A673 (cell line): ENCODE results near the gene RAB3A. TPM values are rescaled to one million over a fixed set of nuclear protein-coding genes. Genes with fewer than 3 reads are reported as not detected.
"Not testable (repeated sequence)": the region's sequence is repeated elsewhere in the genome, so short reads cannot be mapped to it uniquely, and the experiment has no call there.

Experiments used
- BruUV-seq: library from RNA; stranded (reverse); fragments of 400-500 nt; replicated peaks from 2 replicates; lab custom pipeline; 2021; lab: Mats Ljungman, UMichigan
- CTCF ChIA-PET: fragments of 300-600 bp; sonication (Branson Sonifier 250); formaldehyde crosslinking; loops from one replicate; lab custom pipeline; 2022; ENCODE audit warnings: antibody characterized with exemption; lab: Charles Lee
- POLR2A ChIA-PET: fragments of 300-600 bp; sonication (Branson Sonifier 250); formaldehyde crosslinking; loops from one replicate; lab custom pipeline; 2022; ENCODE audit warnings: antibody characterized with exemption; ENCODE audit not compliant: low non-redundant PET; lab: Charles Lee
- DNase-seq: peaks from one replicate; pipeline ENCODE4 v3.0.0-alpha.2; 2015; ENCODE audit warnings: low spot score
- H3K27ac ChIP-seq: fragments of 200-600 bp; sonication (generic); 2 replicates; pipeline ENCODE4 v1.5.1; 2016; ENCODE audit warnings: mixed run types, low read depth, mild to moderate bottlenecking, mixed read lengths, antibody characterized with exemption, low read length; ENCODE audit not compliant: poor library complexity, severe bottlenecking
- H3K27me3 ChIP-seq: fragments of 200-600 bp; sonication (generic); replicated peaks from 2 replicates; pipeline ENCODE4 v1.6.1; 2017; ENCODE audit warnings: mixed run types, low read depth, mild to moderate bottlenecking, mixed read lengths, antibody characterized with exemption, low read length; ENCODE audit not compliant: insufficient read depth, poor library complexity
- H3K36me3 ChIP-seq: fragments of 200-600 bp; sonication (generic); 2 replicates; pipeline ENCODE4 v1.6.1; 2016; ENCODE audit warnings: mixed run types, mild to moderate bottlenecking, mixed read lengths, antibody characterized with exemption, low read length; ENCODE audit not compliant: insufficient read depth, poor library complexity, severe bottlenecking
- H3K4me1 ChIP-seq: fragments of 200-600 bp; sonication (generic); 2 replicates; pipeline ENCODE4 v1.6.1; 2017; ENCODE audit warnings: mixed run types, mild to moderate bottlenecking, mixed read lengths, antibody characterized with exemption, low read length; ENCODE audit not compliant: insufficient read depth, poor library complexity, severe bottlenecking
- H3K4me3 ChIP-seq: fragments of 200-600 bp; sonication (generic); 2 replicates; pipeline ENCODE4 v1.5.1; 2016; ENCODE audit warnings: low read depth, mixed run types, mild to moderate bottlenecking, mixed read lengths, low read length; ENCODE audit not compliant: poor library complexity, severe bottlenecking
- H3K9me3 ChIP-seq: fragments of 200-600 bp; sonication (generic); 2 replicates; pipeline ENCODE4 v1.6.1; 2016; ENCODE audit warnings: mixed run types, low read depth, mild to moderate bottlenecking, mixed read lengths, antibody characterized with exemption, low read length; ENCODE audit not compliant: poor library complexity, severe bottlenecking
- CTCF ChIP-seq: fragments of 300-800, 200-600 bp; sonication (generic); conservative IDR thresholded peaks from 2 replicates; pipeline ENCODE4 v1.5.1; 2017; ENCODE audit warnings: low read depth, mild to moderate bottlenecking, antibody characterized with exemption, low read length, moderate library complexity, mixed read lengths
- EZH2 ChIP-seq: fragments of 200-600 bp; sonication (generic); IDR thresholded peaks from 2 replicates; pipeline ENCODE4 v1.6.1; 2017; ENCODE audit warnings: borderline replicate concordance, low read depth, mild to moderate bottlenecking, mixed read lengths, antibody characterized with exemption, low read length; ENCODE audit not compliant: poor library complexity, severe bottlenecking
- intact Hi-C: fragments of 100-400 bp; cut with micrococcal nuclease; formaldehyde crosslinking; loops from one replicate; pipeline ENCODE4 v1.10.0; 2022; ENCODE audit not compliant: unreplicated experiment
- total RNA-seq: library from RNA; stranded (reverse); gene quantifications from 2 replicates; pipeline ENCODE4 v1.2.3, GENCODE V29; 2021

RAB3A gene
- total RNA-seq, 1 experiment from 2014 or later = 2.9 TPM

- Histone ChIP-seq H3K36me3 (no peaks in the 10 kb centered on the region), H3K4me3 (no peak overlapping the region), H3K4me1 (no peaks in the 10 kb centered on the region), H3K27me3 (no peaks in the 10 kb centered on the region), H3K9me3 (no peaks in the 10 kb centered on the region), H3K27ac (no peak overlapping the region)
- BruUV-seq = no TSS peak
- no peak for DNase-seq
- ChIA-PET POLR2A (interaction anchor here (0.7 kb wide), 1 partner anchor 236 kb away, joined by 7 read pairs; no protein-coding TSS in a partner anchor), CTCF (interaction anchor here (0.6 kb wide), 1 partner anchor 31 kb away, joined by 4 read pairs; no protein-coding TSS in a partner anchor)
- no peak for TF ChIP-seq CTCF
- no peak for TF ChIP-seq EZH2
- intact Hi-C loops = no loop called here
Measured at GRCh38 chr19:18214779-18215433, 11.1 kb upstream of the RAB3A start.

- BruUV-seq = no TSS peak
- Histone ChIP-seq H3K36me3 (no peaks in the 10 kb centered on the region), H3K27me3 (no peaks in the 10 kb centered on the region), H3K4me3 (no peak overlapping the region), H3K27ac (no peak overlapping the region), H3K9me3 (no peaks in the 10 kb centered on the region), H3K4me1 (no peaks in the 10 kb centered on the region)
- CTCF ChIA-PET = no interaction called here
- TF ChIP-seq CTCF (no peak), EZH2 (no peak)
- POLR2A ChIA-PET = no interaction called here
- intact Hi-C loops = no loop called here
- no peak for DNase-seq
Measured at GRCh38 chr19:18211683-18212082, 7.8 kb upstream of the RAB3A start.

- POLR2A ChIA-PET = not testable (repeated sequence)
Measured at GRCh38 chr19:18209912-18210311, 6.1 kb upstream of the RAB3A start.

More at GRCh38 chr19:18209912-18210311, 6.1 kb upstream of the RAB3A start:
- not testable (repeated sequence) for H3K4me3 ChIP-seq, DNase-seq, H3K9me3 ChIP-seq, H3K36me3 ChIP-seq, H3K4me1 ChIP-seq, BruUV-seq, H3K27me3 ChIP-seq, H3K27ac ChIP-seq
- intact Hi-C loops = loop anchor here (2.0 kb wide), 1 partner anchor 43 kb away; no protein-coding TSS in a partner anchor
- CTCF ChIA-PET = interaction anchor here (0.9 kb wide), 1 partner anchor 42 kb away, joined by 5 read pairs; no protein-coding TSS in a partner anchor
